ENCODE results near the gene GPR107. TPM values are rescaled to one million over a fixed set of nuclear protein-coding genes. Genes with fewer than 3 reads are reported as not detected.

The GPR107 gene
- total RNA-seq, 1 donor from 2014 or later: 29.4 TPM

- no peak for TF ChIP-seq CTCF (IDR thresholded peaks at IDR 0.05; ENCODE audit: insufficient read depth, low read length, poor library complexity, severe bottlenecking)
- no peaks in the 10 kb centered on the region for H3K27me3 ChIP-seq (ENCODE audit: control insufficient read depth, insufficient read depth, low read length)
- H3K36me3 ChIP-seq (ENCODE audit: control insufficient read depth, insufficient read depth, low read length): no peaks in the 10 kb centered on the region
- no peak overlapping the region for H3K4me3 ChIP-seq (ENCODE audit: low read depth, low read length)
- no peak for DNase-seq (ENCODE audit: low read depth)
These were observed 96.1 kb downstream of the GPR107 start for GRCh38 chr9:130149654-130150286.

- H3K27me3 ChIP-seq (ENCODE audit: control insufficient read depth, insufficient read depth, low read length): no peaks in the 10 kb centered on the region
- no peak for DNase-seq (ENCODE audit: low read depth)
- no peak overlapping the region for H3K4me3 ChIP-seq (ENCODE audit: low read depth, low read length)
- no peaks in the 10 kb centered on the region for H3K36me3 ChIP-seq (ENCODE audit: control insufficient read depth, insufficient read depth, low read length)
- no peak for TF ChIP-seq CTCF (IDR thresholded peaks at IDR 0.05; ENCODE audit: insufficient read depth, low read length, poor library complexity, severe bottlenecking)
These were observed 97.2 kb downstream of the GPR107 start for GRCh38 chr9:130150779-130151382.

- Histone ChIP-seq H3K36me3 (ENCODE audit: control insufficient read depth, insufficient read depth, low read length) (no peaks in the 10 kb centered on the region), H3K4me3 (ENCODE audit: low read depth, low read length) (no peak overlapping the region), H3K27me3 (ENCODE audit: control insufficient read depth, insufficient read depth, low read length) (no peaks in the 10 kb centered on the region)
- DNase-seq (ENCODE audit: low read depth): no peak
- no peak for TF ChIP-seq CTCF (IDR thresholded peaks at IDR 0.05; ENCODE audit: insufficient read depth, low read length, poor library complexity, severe bottlenecking)
These were observed 101.1 kb downstream of the GPR107 start for GRCh38 chr9:130154816-130155215.

- Histone ChIP-seq H3K36me3 (ENCODE audit: control insufficient read depth, insufficient read depth, low read length) (no peaks in the 10 kb centered on the region), H3K27me3 (ENCODE audit: control insufficient read depth, insufficient read depth, low read length) (no peaks in the 10 kb centered on the region), H3K4me3 (ENCODE audit: low read depth, low read length) (no peak overlapping the region)
- TF ChIP-seq CTCF (IDR thresholded peaks at IDR 0.05; ENCODE audit: insufficient read depth, low read length, poor library complexity, severe bottlenecking): no peak
- DNase-seq (ENCODE audit: low read depth): no peak
These were observed 101.9 kb downstream of the GPR107 start for GRCh38 chr9:130155647-130156046.

GRCh38 chr9:130156672-130157071 lies 103.0 kb downstream of the GPR107 start:
- TF ChIP-seq CTCF (IDR thresholded peaks at IDR 0.05; ENCODE audit: insufficient read depth, low read length, poor library complexity, severe bottlenecking): no peak
- DNase-seq (ENCODE audit: low read depth): no peak
- H3K36me3 ChIP-seq (ENCODE audit: control insufficient read depth, insufficient read depth, low read length): no peaks in the 10 kb centered on the region

GRCh38 chr9:130157079-130157478 lies 103.4 kb downstream of the GPR107 start:
- Histone ChIP-seq H3K36me3 (ENCODE audit: control insufficient read depth, insufficient read depth, low read length) (no peaks in the 10 kb centered on the region), H3K27me3 (ENCODE audit: control insufficient read depth, insufficient read depth, low read length) (no peaks in the 10 kb centered on the region), H3K4me3 (ENCODE audit: low read depth, low read length) (no peak overlapping the region)
- no peak for DNase-seq (ENCODE audit: low read depth)
- TF ChIP-seq CTCF (IDR thresholded peaks at IDR 0.05; ENCODE audit: insufficient read depth, low read length, poor library complexity, severe bottlenecking): no peak

More at GRCh38 chr9:130156672-130157071, 103.0 kb downstream of the GPR107 start:
- Histone ChIP-seq H3K4me3 (ENCODE audit: low read depth, low read length) (no peak overlapping the region), H3K27me3 (ENCODE audit: control insufficient read depth, insufficient read depth, low read length) (no peaks in the 10 kb centered on the region)

Measured in kidney epithelial cell (primary cell).